ENCODE measurements around the gene ZAP70.
"Not testable (repeated sequence)": the region's sequence is repeated elsewhere in the genome, so short reads cannot be mapped to it uniquely, and the experiment has no call there.

DNA sequence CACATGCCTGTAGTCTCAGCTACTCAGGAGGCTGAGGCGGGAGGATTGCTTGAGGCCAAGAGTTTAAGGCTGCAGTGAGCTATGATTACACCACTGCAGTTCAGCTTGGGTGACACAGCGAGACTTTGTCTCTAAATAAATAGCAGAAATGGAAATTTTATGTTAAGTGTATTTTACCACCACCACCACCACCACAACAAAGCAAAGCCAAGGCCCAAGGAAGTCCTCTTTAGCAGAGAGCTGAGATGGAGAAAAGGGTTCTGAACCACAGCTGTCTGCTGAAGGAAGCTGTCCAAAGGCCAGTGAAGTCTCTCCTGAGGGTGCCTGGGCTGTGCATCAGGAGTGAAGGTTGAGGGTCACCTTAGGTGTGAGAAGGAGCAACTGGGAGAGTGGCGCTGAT lies 26.1 kb upstream of the ZAP70 start:
- not testable (repeated sequence) for TF ChIP-seq EZH2 (IDR thresholded peaks at IDR 0.05); POLR2AphosphoS5 (IDR thresholded peaks at IDR 0.05; ENCODE audit: borderline replicate concordance, low read depth, low read length); FOXP2 (optimal IDR thresholded peaks at IDR 0.05; ENCODE audit: control extremely low read depth, extremely low read length, insufficient read depth)

Data from SK-N-MC (cell line).